Measurements from ENCODE around the gene LIMK1. TPM values are rescaled to one million over a fixed set of nuclear protein-coding genes. Genes with fewer than 3 reads are reported as not detected.

Gene LIMK1
- total and polyA plus RNA-seq, 4 donors = 0.63 to 4.1 (median 3.4) TPM

DNA sequence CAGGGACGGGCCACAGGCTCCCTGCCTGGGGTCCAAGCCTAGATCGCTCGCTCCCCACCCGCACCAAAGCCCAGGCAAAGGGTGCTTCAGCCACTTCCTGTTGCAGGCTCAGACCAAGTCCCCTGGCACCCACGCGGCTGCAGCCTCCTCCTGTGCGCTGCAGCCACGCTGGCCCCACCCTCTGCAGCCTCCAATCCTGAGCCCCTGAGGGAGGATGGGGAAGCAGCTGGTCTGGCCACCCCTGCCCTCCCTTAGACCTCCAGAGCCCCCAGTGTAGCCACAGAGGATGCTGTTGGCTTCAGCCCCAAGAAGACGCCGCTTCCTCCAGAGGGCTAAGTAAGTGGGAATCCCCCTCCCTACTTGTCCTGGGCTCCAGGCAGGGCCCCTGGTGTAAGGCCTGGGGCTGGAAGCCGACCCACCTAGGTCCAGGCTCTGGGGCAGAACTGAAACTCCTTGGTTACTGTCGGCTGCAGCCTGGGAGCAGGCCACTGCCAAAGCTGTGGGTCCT is 9.4 kb downstream of the LIMK1 start:
- TF ChIP-seq NR2F2 (IDR thresholded peaks at IDR 0.05) (no peak), FOXA1 (IDR thresholded peaks at IDR 0.05) (no peak), JUND (IDR thresholded peaks at IDR 0.05) (no peak), HNF4A (conservative IDR thresholded peaks at IDR 0.05) (no peak), GABPA (IDR thresholded peaks at IDR 0.05 in 1 of 2, conservative IDR thresholded peaks at IDR 0.05 in 1 of 2) (no peak), FOXA2 (IDR thresholded peaks at IDR 0.05) (no peak), RAD21 (IDR thresholded peaks at IDR 0.05) (no peak), SP1 (IDR thresholded peaks at IDR 0.05) (no peak), TAF1 (conservative IDR thresholded peaks at IDR 0.05) (no peak), EGR1 (IDR thresholded peaks at IDR 0.05; ENCODE audit: low read depth in 2 of 2) (no peak)
- TF ChIP-seq, protein P1, sequence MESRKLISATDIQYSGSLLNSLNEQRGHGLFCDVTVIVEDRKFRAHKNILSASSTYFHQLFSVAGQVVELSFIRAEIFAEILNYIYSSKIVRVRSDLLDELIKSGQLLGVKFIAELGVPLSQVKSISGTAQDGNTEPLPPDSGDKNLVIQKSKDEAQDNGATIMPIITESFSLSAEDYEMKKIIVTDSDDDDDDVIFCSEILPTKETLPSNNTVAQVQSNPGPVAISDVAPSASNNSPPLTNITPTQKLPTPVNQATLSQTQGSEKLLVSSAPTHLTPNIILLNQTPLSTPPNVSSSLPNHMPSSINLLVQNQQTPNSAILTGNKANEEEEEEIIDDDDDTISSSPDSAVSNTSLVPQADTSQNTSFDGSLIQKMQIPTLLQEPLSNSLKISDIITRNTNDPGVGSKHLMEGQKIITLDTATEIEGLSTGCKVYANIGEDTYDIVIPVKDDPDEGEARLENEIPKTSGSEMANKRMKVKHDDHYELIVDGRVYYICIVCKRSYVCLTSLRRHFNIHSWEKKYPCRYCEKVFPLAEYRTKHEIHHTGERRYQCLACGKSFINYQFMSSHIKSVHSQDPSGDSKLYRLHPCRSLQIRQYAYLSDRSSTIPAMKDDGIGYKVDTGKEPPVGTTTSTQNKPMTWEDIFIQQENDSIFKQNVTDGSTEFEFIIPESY (IDR thresholded peaks at IDR 0.05) = no peak
- TF ChIP-seq, protein P2, sequence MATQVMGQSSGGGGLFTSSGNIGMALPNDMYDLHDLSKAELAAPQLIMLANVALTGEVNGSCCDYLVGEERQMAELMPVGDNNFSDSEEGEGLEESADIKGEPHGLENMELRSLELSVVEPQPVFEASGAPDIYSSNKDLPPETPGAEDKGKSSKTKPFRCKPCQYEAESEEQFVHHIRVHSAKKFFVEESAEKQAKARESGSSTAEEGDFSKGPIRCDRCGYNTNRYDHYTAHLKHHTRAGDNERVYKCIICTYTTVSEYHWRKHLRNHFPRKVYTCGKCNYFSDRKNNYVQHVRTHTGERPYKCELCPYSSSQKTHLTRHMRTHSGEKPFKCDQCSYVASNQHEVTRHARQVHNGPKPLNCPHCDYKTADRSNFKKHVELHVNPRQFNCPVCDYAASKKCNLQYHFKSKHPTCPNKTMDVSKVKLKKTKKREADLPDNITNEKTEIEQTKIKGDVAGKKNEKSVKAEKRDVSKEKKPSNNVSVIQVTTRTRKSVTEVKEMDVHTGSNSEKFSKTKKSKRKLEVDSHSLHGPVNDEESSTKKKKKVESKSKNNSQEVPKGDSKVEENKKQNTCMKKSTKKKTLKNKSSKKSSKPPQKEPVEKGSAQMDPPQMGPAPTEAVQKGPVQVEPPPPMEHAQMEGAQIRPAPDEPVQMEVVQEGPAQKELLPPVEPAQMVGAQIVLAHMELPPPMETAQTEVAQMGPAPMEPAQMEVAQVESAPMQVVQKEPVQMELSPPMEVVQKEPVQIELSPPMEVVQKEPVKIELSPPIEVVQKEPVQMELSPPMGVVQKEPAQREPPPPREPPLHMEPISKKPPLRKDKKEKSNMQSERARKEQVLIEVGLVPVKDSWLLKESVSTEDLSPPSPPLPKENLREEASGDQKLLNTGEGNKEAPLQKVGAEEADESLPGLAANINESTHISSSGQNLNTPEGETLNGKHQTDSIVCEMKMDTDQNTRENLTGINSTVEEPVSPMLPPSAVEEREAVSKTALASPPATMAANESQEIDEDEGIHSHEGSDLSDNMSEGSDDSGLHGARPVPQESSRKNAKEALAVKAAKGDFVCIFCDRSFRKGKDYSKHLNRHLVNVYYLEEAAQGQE (IDR thresholded peaks at IDR 0.05) = no peak
- TF ChIP-seq, protein P3, sequence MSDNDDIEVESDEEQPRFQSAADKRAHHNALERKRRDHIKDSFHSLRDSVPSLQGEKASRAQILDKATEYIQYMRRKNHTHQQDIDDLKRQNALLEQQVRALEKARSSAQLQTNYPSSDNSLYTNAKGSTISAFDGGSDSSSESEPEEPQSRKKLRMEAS (IDR thresholded peaks at IDR 0.05) = no peak
- no peak for DNase-seq (ENCODE audit: low spot score)
- 74% methylated on average over 12 of the region's 12 CpGs for WGBS
- H3K4me3 ChIP-seq (ENCODE audit: low read depth in 1 of 3, low read length in 3 of 3) = no peak overlapping the region
- peaks cover 0 to 2% (median 0%) of the 10 kb centered on the region in 4 donors for H3K36me3 ChIP-seq (ENCODE audit: control insufficient read depth in 4 of 4, insufficient read depth in 3 of 4, low read depth in 1 of 4, low read length in 3 of 4)
- no peak overlapping the region for H3K9ac ChIP-seq (ENCODE audit: low read depth in 1 of 2, low read length in 2 of 2)
- peaks cover 0 to 6% (median 5%) of the 10 kb centered on the region in 4 donors for H3K4me1 ChIP-seq (ENCODE audit: control insufficient read depth in 4 of 4, insufficient read depth in 4 of 4, low read length in 3 of 4)
- peak overlapping the region; percentile 9 to 67 for H3K27ac ChIP-seq (ENCODE audit: low read depth in 1 of 2, low read length in 2 of 2)
- H3K9me3 ChIP-seq (ENCODE audit: control insufficient read depth in 4 of 4, low read length in 3 of 4) = no peaks in the 10 kb centered on the region
- no peaks in the 10 kb centered on the region for H3K27me3 ChIP-seq (ENCODE audit: control insufficient read depth in 4 of 4, insufficient read depth in 4 of 4, low read length in 3 of 4)

DNA sequence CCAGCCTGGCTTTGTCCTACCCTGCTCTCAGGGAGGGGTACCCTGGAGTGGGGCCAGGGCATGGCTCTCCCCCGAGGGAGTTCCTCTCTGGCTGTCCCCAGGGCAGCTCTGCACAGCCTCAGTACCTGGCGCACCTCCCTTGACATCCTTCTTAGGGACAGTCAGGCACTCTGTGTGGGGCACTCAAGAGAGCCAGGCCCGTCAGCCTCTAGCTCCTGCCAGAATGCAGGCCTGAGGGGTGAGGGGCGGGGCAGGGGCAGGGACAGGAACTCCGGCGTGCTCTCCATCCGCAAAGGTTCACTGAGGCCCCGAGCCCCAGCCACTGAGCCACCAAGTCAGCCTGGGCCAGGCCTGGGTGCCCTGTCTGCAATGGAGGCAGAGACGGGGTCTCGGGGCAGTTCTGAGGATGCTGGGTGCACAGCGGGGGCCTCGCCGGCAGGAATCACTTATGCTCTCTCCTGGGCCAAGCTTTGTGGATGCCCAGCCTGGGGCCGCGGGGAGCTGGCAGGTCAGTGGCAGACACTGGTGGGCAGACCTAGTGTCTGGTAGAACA is 10.1 kb downstream of the LIMK1 start:
- DNase-seq (ENCODE audit: low spot score) = no peak
- Histone ChIP-seq H3K9ac (ENCODE audit: low read depth in 1 of 2, low read length in 2 of 2) (no peak overlapping the region), H3K27ac (ENCODE audit: low read depth in 1 of 2, low read length in 2 of 2) (peak overlapping the region; percentile 38 to 67), H3K4me3 (ENCODE audit: low read depth in 1 of 3, low read length in 3 of 3) (peak overlapping the region in 1 of 3 donors; percentile 12), H3K9me3 (ENCODE audit: control insufficient read depth in 4 of 4, low read length in 3 of 4) (no peaks in the 10 kb centered on the region), H3K4me1 (ENCODE audit: control insufficient read depth in 4 of 4, insufficient read depth in 4 of 4, low read length in 3 of 4) (peaks cover 0 to 6% (median 5%) of the 10 kb centered on the region in 4 donors), H3K36me3 (ENCODE audit: control insufficient read depth in 4 of 4, insufficient read depth in 3 of 4, low read depth in 1 of 4, low read length in 3 of 4) (peaks cover 0 to 2% (median 0%) of the 10 kb centered on the region in 4 donors), H3K27me3 (ENCODE audit: control insufficient read depth in 4 of 4, insufficient read depth in 4 of 4, low read length in 3 of 4) (no peaks in the 10 kb centered on the region)
- WGBS = 69% methylated on average over 15 of the region's 15 CpGs
- no peak for TF ChIP-seq NR2F2 (IDR thresholded peaks at IDR 0.05)
- TF ChIP-seq SP1 (IDR thresholded peaks at IDR 0.05) = no peak

Measured in liver (tissue), 9 donors.